Glomerular visceral epithelial cell (primary cell): ENCODE results near the gene TSN.
"Not testable (repeated sequence)": the region's sequence is repeated elsewhere in the genome, so short reads cannot be mapped to it uniquely, and the experiment has no call there.

ENCODE experiments used
- DNase-seq: peaks from one replicate; pipeline ENCODE4 v3.0.0-alpha.2; 2016; ENCODE audit errors: extremely low spot score

The TSN gene

DNA sequence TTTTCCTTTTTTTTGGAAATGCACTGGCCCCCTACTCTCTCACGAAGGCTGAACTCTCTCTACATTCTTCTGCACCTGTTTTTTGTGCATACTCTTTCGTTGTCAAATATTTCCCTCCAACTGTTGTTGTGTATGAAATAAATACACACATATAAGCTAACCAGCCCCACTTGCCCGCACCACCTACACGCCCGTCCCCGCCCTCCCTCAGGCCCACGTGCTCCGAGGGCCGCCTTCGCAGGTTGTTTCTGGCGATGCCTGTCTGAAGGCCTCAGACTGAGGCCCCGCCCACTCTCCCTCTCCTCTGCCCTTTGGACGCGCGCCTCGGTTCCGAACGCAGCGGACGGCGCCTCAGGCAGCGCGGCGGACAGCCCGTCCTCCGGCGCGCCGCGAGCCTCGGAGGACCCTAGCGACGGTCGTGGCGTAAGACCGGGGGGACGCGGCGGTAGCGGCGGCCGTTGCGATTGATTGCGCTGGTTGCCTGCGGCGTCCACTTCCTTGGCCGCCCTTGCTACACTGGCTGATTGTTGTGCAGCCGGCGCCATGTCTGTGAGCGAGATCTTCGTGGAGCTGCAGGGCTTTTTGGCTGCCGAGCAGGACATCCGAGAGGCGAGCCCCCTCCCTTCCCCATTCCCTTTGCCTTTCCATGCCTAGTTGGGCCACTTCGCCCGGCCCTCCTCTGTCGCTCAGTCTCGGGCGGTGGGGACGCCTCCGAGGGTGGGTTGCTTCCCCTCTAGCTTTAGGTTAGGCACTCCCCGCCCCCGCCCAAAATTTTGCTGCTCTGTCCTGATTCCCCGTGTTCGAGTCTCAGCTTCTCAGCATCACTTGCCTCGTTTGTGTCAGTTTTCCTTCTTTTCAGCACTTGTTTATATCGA is at the start of gene TSN:
Gene TSN, plus strand, starts transcription at position 415 of the 875 bp plus-strand sequence. Its CDS starts 129 bp downstream, at position 544.
- peak; percentile 99 for DNase-seq

DNA sequence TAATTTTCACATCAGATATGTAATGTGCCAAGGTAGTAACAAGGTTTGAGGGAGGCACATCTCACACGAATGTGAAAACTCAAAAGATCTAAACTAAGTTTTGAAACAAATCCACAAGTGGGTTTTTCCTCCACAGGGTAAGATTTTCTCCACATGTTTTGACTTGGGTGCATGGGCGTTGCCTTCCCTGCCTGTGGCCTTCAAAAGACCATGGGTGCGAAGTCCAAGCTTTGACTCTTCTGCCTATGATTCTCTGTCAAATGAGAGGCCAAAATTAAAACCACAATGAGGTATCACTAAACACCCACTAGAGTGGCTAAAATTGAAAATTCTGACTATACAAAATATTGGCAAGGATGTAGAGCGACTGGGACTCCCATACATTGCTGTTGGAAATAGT is 49.5 kb upstream of the TSN start:
- DNase-seq, result no peak

DNA sequence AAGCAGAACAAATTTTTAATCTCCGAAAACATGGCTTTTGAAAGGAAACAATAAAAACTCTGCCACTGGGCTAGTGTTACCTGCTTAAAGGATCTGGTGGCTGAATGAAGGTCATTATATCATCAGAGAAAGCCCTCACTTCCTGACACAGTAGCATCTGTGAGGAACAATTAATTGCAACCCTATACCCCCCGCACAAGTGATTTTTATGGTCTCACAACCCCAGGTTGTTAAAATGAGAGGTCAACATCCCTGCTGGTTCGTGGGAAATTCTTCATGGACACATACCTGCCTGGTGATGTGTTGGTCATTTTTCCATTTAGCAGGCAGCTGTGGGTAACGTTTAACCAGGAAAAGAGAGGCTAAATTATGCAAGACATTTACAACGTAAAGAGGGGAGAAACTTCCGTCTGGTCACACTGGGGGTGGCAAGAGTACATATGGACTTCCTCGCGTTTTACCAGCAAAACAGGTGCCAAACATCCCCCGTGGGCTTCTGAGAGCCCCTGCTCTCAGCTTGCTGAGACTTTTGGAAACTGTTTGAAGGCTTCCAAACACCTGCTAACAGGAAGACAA is 48.0 kb upstream of the TSN start:
- peak; percentile 92 for DNase-seq

DNA sequence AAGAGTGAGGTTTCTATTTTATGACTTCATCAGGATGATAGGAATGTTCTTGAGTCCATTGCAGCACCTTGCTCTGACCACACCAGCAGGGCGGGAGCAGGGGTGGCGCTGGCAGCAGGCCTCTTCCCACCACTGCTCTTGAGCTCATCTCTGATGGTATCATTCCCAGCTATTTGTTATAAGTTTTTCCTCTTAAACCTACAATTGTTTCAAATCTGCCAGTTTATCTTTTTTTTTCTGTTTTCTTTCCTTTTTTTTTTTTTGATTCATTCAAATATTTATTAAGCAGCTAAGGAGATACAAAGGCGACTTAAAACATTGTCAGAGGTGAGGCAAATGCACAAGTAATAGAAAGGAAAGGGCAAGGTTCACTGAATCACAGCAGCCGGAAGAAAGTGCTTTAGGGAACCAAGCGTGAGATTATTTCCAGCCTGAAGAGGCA is 47.5 kb upstream of the TSN start:
- DNase-seq, result peak; percentile 92

DNA sequence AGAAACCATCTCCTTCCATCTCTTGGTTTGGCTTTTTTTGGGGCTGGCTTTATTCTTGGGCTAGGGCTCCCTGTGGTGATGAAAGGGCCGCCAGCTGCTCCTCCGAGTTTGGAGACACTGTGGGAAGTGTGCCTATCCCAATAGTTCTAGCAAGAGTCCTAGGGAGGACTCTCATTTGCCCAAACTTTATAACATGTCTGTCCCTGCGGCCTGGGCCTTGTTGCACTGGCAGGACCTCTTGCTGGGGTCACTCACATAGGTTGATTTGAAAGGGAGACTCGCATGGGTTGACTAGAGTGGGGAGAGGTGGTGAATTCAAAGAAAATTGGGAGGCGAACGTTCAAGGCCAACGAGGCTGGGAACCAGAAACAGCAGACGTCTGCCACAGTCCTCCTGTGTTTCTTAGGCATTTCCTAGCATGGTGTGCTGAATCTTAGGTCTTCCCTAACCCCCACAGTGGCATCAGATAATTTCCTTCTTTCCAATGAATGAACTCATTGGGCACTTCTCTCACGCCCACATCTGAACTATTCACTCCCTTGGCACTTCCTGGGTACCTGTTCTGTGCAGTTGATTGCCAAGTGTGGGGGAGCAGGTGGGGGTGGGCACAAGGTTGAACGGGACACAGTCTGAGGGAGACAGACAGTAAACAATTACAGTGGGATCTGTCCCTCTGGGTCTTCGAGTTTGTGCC is 45.5 kb upstream of the TSN start:
- peak; percentile 46 for DNase-seq

DNA sequence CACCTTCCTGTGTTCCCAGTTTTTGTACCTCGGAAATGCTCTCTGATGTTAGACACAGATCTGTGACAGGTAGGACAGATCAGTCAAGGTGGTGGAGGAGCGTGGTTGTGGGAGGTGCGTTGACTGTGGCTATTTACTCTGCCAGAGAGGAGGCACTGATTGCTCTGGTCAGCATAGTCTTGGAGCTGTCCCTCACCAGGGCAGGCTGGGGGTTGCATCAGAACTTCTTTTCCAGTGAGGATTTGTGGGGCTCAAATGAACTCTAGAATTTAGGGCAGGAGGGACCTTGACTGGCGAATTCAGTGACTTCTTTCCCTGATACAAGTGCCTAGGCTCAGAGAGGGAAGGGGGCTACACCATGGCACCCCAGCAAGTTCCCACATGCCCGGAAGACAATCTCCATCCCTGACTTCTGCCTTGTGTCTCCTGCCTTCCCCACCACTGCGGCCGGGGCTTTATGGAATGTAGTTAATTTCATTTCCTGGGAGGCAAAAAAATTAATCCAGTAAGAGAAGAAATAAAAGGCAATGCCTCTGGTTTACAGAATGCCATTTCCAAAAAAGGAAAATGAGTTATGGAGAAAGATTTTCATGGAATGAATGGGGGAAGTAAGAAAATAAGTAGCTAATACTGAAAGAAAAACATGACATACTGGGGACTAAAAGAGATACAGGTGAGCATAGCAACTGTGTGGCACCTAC is 44.8 kb upstream of the TSN start:
- no peak for DNase-seq

DNA sequence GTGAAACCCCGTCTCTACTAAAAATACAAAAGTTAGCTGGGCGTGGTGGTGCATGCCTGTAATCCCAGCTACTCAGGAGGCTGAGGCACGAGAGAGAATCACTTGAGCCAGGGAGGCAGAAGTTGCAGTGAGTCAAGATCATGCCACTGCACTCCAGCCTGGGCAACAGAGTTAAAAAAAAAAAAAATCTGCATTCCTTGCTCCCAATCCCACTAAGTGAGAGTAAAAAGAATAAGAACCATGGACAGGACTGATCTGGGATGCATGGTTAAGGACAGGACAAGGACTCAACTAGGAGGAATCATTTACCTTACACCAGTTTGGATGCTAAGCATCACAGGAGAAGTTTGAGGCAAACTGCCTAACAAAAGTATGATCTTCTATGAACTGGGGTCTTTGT is 44.0 kb upstream of the TSN start:
- DNase-seq, result not testable (repeated sequence)

DNA sequence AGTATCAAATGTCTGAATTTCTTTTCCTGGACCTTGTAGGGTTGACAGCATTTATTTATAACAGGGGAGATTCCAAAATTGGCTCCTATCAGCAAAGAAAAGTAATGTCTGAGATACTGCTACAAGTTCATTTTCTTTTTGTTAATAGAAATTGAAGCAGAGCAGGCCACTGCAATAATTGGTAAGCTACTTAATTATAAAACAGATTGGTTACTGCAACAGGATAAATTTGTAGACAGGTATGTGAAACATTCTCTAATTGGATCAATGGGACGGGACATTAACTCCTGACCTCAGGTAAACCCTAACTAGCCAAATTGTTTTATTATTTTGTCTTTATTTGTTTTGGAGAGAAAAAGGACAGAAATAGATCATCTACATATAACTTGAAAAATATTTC is 39.3 kb upstream of the TSN start:
- DNase-seq, result no peak

DNA sequence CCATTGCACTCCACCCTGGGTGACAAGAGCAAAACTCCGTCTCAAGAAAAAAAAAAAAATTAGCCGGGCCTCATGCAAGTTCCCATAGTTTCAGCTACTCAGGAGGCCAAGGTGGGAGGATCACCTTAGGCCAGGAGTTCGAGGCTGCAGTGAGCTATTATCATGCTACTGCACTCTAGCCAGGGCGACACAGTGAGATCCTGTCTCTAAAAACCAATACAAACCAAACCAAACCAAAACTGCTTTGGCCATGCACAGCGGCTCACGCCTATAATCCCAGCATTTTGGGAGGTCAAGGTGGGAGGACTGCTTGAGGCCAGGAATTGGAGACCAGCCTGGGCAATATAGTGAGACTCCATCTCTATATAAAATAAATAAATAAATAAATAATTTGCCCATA is 37.9 kb upstream of the TSN start:
- DNase-seq, result no peak

DNA sequence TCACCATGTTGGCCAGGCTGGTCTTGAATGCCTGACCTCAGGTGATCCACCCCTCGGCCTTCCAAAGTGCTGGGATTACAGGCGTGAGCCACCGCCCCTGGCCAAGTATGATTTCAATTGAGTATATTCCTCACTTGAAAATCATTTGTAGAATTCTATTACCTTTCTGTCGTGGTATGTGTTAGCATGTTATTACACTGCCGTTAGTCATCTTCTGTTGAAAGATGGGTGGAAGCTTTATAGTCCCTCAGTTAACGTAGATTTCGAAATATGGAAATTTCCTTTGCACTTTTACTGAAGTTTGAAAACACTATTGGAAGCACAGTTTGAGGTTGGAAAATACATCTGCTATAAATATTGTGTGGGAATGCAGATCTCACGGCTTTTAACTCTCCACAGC is 33.5 kb upstream of the TSN start:
- peak; percentile 80 for DNase-seq

DNA sequence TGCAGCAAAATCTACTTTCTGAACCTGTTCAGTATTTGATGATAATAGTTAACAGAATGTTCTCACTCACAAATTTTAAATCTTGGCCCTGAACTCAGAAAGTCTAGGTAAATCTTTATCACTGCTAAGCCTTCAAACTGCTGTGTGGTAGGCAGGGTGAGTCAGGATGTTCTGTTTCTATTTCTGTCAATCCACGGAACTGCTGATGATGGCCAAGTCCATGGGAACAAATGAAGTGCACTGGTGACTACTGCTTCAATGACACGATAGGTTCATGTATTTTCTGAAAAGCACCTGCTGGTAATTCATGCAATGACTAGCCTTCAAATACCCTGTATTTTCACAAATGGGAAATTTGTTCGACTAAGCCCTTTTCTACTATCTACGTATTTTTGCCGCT is 33.0 kb upstream of the TSN start:
- DNase-seq, result peak; percentile 71

DNA sequence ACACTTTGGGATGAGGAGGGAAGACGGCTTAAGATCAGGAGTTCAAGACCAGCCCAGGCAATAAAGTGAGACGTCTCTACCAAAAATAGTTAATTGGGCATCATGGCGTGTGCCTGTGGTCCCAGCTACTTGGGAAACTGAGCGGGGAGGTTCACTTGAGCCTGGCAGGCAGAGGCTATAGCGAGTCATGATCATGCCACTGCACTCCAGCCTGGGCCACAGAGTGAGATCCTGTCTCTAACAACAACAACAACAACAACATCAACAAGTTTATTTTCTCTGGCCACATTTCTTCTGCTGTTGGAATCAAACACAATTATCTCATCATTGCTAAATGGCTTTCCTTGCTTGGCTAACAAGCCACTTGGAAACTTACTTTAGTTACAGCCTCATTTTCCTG is 32.1 kb upstream of the TSN start:
- no peak for DNase-seq

DNA sequence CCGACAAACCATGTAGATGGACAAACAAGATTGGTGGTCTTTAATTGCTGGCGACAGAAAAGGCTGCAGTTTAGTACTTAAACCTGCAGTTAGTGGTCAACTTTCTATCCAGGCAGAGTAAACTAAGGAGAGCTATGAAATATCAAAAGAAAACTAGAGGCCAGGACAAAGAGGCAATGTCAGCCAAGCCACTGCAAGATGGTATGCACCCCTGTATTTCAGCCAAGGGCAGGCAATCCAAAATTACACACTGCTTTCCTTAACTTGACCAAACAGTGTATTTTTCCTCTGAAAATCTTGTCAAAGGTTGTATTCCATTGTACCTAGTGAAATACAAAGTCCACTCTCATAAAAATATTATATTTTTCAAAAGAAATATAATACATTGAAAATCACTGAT is 28.1 kb upstream of the TSN start:
- DNase-seq, result no peak

DNA sequence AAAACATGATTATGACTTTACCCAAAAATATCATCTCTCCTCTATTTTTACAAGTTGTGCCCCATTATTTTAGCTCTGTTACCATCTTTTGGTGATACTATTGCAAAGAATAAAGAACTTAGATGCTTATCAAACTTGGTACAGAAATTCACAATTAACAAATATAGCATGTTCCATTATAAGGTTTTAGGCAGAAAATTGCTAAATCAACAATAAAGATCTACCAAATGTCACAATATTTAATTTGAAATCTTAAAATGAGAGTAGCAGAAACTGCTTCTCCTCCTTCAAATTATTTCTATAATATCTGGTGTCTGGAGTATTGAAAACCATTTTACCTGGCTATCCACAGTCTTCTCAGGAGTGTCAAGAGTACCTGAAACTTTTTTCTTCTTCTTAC is 27.5 kb upstream of the TSN start:
- no peak for DNase-seq

DNA sequence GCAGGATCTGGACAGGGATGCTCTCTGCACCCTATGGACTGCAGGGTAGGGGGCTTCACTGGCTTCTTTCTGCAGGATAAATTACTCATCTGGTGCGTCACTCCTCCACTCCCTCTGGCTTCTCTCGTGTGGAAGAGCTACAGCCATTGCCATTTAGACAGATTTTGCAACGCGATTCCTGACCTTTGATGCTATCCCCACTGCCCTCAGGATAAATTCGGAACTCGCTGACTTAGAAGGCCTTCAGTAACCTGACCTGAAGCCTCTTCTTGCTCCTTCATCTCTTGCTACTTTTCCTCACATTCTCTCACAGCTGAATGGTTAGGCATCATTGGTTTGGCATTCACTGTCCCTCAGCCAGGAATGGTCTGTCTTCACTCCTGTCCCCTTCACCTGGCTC is 24.1 kb upstream of the TSN start:
- no peak for DNase-seq

DNA sequence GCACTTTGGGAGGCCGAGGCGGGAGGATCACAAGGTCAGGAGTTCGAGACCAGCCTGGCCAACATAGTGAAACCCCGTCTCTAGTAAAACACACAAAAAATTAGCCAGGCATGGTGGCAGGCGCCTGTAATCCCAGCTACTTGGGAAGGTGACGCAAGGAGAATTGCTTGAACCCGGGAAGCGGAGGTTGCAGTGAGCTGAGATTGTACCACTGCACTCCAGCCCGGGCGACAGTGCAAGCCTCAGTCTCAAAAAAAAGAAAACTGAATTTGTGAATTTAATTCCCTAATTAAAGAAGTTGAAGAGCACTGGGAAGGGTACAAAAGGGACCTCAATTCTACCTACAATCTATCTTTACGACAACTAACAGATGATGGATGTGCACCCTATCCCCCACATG is 20.9 kb upstream of the TSN start:
- not testable (repeated sequence) for DNase-seq

DNA sequence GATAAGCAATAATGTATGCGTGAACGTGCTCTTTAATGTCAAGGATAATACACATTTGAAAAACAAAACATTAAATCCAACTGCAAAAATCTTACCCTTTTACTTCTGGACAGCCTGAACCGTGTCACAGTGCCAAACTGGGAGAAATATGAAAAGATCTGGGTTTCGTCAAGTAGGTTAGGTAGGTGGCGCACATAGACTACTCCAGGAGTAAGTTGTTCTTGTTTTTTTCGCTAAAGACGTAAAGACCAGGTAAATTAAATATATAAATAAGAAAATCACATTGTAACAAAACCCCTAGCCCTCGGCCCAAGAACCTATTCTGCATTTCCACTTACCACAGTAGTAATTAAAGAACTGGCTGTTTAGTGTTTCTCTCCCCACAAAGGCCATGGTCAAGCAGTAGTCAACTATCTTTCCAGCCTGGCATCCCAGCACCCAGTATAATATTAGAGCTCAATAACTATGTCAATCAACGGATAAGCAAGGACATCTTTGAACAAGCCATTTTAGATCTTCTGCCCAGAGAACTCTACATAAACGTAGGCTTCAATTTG is 19.9 kb upstream of the TSN start:
- DNase-seq, result no peak

DNA sequence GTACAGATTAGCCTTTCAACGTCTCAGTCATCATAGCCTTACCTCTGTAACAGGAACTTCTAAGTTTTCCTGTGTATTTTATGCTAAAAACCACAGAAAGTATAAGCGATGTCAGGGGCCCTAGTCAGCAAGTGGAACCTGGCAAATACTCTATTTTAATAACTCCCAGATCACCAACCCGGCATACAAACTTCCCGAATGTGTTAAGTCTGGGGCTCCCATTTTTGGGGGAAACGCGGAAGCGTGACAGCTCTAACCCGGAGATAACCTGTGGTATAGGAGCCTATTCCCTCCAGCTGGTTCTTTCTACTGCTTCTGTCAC is 19.4 kb upstream of the TSN start:
- no peak for DNase-seq

DNA sequence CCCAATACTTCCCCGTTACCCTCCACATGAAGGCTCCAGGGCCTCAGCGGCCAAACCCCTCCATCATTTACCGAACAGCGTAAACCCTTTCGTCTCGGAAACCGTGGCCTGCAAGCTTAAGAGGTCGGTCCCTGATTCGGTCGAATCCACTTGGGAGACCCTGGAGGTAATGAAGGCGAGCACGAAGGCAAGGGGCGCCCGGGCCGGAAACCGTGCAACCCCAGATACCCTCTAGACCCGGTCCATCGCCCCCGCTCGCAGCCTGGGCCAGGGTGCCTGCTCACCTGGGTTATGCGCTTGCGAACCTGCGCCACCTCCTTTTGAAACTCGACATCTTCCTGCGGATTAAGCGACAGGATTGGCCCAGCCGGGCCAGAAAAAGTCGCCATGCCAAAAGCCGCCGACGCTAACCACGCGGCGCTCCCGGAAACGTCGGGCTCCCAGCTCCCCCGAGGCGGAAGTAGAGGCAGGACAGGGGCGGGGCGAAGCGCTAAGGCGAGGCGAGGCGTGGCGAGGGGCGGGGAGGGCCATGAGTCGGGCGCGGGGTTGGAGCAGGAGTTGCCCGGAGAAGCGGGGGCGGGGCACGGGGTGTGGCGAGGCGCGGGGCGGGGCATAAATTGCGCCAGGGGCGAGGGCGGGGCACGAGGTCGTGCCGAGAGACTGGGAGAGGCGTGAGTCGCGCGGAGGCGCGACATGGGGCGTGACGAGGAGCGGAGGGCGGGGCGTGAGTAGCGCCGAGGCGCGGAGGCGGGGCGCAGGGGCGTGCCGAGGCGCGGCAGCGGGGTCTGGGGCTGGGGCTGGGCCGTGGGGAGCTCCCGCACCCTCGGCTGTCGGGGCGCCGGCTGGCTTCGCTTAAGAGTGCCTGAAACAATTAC is 18.8 kb upstream of the TSN start, which contains the start of gene NIFK:
Gene NIFK, minus strand, starts transcription at position 414 of the 875 bp plus-strand sequence. Its CDS starts 25 bp downstream, at position 389.
- DNase-seq, result peak; percentile 99

DNA sequence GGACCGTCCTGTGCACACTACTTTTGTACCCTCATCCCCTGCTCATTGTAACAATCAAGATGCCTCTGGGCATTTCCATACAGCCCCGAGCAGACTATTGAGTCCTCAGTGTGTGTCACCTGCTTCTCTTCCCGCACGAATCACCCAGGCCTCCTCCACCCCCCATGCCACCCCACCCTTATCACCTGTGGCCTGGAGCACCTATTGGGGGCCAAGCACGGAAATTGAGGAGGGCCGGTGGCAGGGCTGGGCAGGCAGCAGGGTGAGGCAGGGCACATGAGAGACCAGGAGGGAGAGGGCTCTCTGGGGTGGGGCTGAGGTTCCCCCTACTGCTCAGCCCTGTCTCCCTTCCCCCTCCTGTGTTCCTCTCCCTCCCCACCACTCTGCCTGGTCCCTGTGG is 14.5 kb upstream of the TSN start:
- DNase-seq, result no peak

DNA sequence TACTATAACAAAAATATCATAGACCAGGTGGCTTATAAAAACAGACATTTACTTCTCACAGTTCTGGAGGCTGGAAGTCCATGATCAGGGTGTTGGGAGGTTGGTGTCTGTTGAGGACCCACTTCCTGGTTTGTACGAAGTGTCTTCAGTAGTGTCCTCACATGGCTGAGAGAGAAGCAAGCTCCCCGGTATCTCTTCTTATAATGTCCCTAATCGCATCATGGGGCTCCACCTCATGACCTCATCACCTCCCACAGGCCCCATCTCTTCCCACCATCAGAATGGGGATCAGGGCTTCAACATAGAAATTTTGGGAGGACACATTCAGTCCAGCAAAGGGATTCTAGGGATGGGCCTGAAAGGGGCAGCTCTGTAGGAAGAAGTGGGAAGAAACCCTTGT is 14.0 kb upstream of the TSN start:
- no peak for DNase-seq
